ENCODE measurements around the gene OR4F15.

Gene OR4F15

GRCh38 chr15:101803676-101804075, 8.3 kb upstream of the OR4F15 start:
- no peak for DNase-seq (ENCODE audit: low read depth in 1 of 2, low spot score in 1 of 2)

- DNase-seq (ENCODE audit: low read depth in 1 of 2, low spot score in 1 of 2): no peak
These were observed 7.6 kb upstream of the OR4F15 start for GRCh38 chr15:101804375-101804774.

GRCh38 chr15:101804941-101805340, 7.1 kb upstream of the OR4F15 start:
- no peak for DNase-seq (ENCODE audit: low read depth in 1 of 2, low spot score in 1 of 2)

- DNase-seq (ENCODE audit: low read depth in 1 of 2, low spot score in 1 of 2): no peak
These were observed 6.2 kb upstream of the OR4F15 start for GRCh38 chr15:101805605-101806345.

GRCh38 chr15:101807345-101807945, 4.6 kb upstream of the OR4F15 start:
- DNase-seq (ENCODE audit: low read depth in 1 of 2, low spot score in 1 of 2): no peak

GRCh38 chr15:101808201-101808600, 3.8 kb upstream of the OR4F15 start:
- DNase-seq (ENCODE audit: low read depth in 1 of 2, low spot score in 1 of 2): no peak

GRCh38 chr15:101810456-101810855, 1.5 kb upstream of the OR4F15 start:
- no peak for DNase-seq (ENCODE audit: low read depth in 1 of 2, low spot score in 1 of 2)

- no peak for DNase-seq (ENCODE audit: low read depth in 1 of 2, low spot score in 1 of 2)
These were observed 1.1 kb upstream of the OR4F15 start for GRCh38 chr15:101810876-101811275.

- DNase-seq (ENCODE audit: low read depth in 1 of 2, low spot score in 1 of 2): no peak
These were observed 2.0 kb downstream of the OR4F15 start for GRCh38 chr15:101813803-101814534.

- DNase-seq (ENCODE audit: low read depth in 1 of 2, low spot score in 1 of 2): no peak
These were observed 8.8 kb downstream of the OR4F15 start for GRCh38 chr15:101820781-101821180.

- DNase-seq (ENCODE audit: low read depth in 1 of 2, low spot score in 1 of 2): no peak
These were observed 15.3 kb downstream of the OR4F15 start for GRCh38 chr15:101827257-101827656.

GRCh38 chr15:101828774-101829173, 16.8 kb downstream of the OR4F15 start:
- no peak for DNase-seq (ENCODE audit: low read depth in 1 of 2, low spot score in 1 of 2)

GRCh38 chr15:101841656-101842055, 29.7 kb downstream of the OR4F15 start:
- DNase-seq (ENCODE audit: low read depth in 1 of 2, low spot score in 1 of 2): no peak

- no peak for DNase-seq (ENCODE audit: low read depth in 1 of 2, low spot score in 1 of 2)
These were observed 32.9 kb downstream of the OR4F15 start for GRCh38 chr15:101844916-101845315.

- no peak for DNase-seq (ENCODE audit: low read depth in 1 of 2, low spot score in 1 of 2)
These were observed 40.4 kb downstream of the OR4F15 start for GRCh38 chr15:101852356-101852755.

Measured in activated T-helper 1 cell treated with anti-CD3 and anti-CD28 coated beads, Interleukin-2, amount 50 U/mL, for 16 hours (primary cell).